HEK293T (cell line): ENCODE measurements around the gene LRP11.

ENCODE experiments used
- BHLHE40 ChIP-seq: fragments of 450-650 bp; IDR thresholded peaks from 2 replicates; pipeline ENCODE4 v1.6.1; 2016; ENCODE audit warnings: mild to moderate bottlenecking, moderate library complexity, borderline replicate concordance
- CTBP1 ChIP-seq: fragments of 450-650 bp; IDR thresholded peaks from 2 replicates; pipeline ENCODE4 v1.6.1; 2016; ENCODE audit warnings: borderline replicate concordance
- ELF4 ChIP-seq: fragments of 450-650 bp; IDR thresholded peaks from 2 replicates; pipeline ENCODE4 v1.6.1; 2017; ENCODE audit warnings: antibody characterized with exemption
- FOXK2 ChIP-seq: fragments of 450-650 bp; IDR thresholded peaks from 2 replicates; pipeline ENCODE4 v1.6.1; 2016; ENCODE audit warnings: mild to moderate bottlenecking
- L3MBTL2 ChIP-seq: fragments of 450-650 bp; conservative IDR thresholded peaks from 2 replicates; pipeline ENCODE4 v1.6.1; 2016; ENCODE audit warnings: mild to moderate bottlenecking
- SP1 ChIP-seq: fragments of 450-650 bp; IDR thresholded peaks from 2 replicates; pipeline ENCODE4 v1.6.1; 2017
- SUZ12 ChIP-seq: fragments of 450-650 bp; IDR thresholded peaks from 2 replicates; pipeline ENCODE4 v1.6.1; 2016; ENCODE audit warnings: mild to moderate bottlenecking
- ZNF384 ChIP-seq: fragments of 450-650 bp; IDR thresholded peaks from 2 replicates; pipeline ENCODE4 v1.6.1; 2016

DNA sequence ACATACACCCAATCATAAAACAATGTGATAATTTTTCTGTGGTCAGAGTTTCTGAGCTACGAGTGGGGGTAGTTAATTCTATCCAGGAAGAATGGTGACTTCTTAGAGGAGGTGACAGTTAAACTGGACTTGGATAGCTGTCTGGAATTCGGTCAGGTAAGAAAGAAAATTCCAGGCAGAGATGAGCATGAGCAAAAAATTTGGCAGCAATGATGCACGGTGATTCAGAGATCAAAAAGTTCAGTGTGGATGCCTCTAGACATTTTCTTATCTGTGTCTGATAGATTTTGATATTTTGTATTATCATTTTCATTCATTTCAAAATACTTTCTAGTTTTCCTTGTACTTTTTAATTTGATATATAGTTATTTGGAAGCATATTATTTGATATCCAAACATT lies 21.7 kb upstream of the LRP11 start:
- no peak for TF ChIP-seq SP1
- no peak for TF ChIP-seq BHLHE40
- TF ChIP-seq CTBP1, result no peak
- TF ChIP-seq L3MBTL2, result no peak
- TF ChIP-seq FOXK2, result no peak
- no peak for TF ChIP-seq ELF4
- no peak for TF ChIP-seq ZNF384
- TF ChIP-seq SUZ12, result no peak
